CD4-positive, alpha-beta T cell treated with Interleukin-15 for 1 hour (primary cell): Measurements from ENCODE around the gene RNF13.
"Not testable (repeated sequence)": the region's sequence is repeated elsewhere in the genome, so short reads cannot be mapped to it uniquely, and the experiment has no call there.

Experiments
- DNase-seq: peaks from one replicate; pipeline ENCODE4 v3.0.0-alpha.2; 2020

Gene RNF13

DNA sequence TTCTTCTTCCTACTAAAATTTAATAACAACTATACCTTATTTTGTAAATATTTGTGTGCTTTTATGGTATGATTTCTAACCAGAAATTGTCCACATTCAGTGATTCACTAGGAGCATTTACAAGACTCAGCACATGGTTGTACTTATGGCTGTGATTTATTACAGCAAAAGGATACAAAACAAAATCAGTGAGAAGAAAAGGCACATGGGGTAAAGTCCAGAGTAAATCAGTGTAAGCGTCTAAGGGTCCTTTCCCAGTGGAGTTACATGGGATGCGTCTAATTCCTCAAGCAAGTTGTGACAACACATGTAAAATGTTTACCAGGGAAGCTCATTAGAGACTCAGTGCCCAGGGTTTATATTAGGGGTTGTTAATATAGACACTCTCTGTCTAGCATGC, 31.1 kb downstream of the RNF13 start:
- no peak for DNase-seq

DNA sequence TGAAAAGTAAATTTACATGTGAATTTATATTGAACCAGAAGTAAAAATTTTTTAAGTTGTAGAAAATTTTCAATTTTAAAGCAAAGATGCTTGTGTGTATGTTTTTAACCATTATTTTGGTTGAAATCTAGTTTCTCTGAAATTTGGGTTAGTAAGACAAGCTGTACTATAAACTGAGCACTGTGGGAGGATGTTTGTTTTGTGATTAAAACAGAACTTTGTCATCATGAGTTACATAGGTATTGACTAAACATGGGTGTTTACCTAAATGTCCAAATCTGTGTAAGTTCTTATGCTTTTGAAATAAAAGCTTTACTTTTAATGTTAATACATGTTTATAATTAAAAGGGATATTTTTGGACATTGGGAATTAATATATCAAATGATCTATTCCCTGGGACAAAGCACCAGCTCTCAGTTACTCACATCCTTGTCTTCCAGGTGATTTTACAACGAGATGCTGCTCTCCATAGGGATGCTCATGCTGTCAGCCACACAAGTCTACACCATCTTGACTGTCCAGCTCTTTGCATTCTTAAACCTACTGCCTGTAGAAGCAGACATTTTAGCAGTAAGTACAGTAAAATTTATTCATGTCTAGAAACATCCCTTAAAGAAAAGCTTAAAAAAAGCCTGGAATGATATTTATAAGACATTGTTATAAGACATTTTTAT, 32.7 kb downstream of the RNF13 start:
- no peak for DNase-seq

DNA sequence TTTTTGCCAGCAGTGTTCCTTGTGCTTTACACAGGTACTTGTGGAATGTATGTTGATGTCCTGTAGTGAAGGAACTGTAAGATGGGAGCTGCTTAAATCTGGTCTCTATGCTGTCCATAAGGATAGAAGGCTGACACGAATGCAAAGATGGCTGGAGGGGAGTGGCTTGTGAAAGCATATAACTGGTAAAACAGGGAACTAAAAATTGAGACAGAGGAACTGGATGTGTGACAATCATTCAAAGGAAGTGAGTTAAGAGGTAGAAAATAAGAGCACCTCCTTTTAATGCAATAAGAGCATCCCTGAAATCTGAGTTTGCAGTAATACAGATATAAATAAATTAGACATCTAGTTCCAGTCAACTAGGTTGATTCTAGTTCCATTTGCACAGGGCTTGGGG, 35.2 kb downstream of the RNF13 start:
- DNase-seq = no peak

DNA sequence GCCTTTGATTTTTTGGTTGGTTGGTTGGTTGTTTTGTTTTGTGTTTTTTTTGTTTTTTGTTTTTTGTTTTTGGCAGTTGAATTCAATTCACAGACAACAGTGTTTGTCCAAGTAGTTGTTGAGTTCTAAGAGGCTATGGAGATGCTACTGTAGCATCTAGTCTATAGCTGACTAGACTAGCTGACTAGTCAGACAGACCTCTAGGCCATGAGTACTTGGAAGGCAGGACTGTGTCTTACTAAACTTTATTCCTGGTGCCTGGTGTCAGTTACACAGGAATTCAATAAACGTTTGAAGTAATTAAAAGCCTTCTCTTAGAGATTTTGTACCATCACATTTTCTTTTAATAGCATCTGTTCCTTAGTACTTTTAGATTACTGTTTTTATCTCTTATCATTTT, 35.7 kb downstream of the RNF13 start:
- no peak for DNase-seq

DNA sequence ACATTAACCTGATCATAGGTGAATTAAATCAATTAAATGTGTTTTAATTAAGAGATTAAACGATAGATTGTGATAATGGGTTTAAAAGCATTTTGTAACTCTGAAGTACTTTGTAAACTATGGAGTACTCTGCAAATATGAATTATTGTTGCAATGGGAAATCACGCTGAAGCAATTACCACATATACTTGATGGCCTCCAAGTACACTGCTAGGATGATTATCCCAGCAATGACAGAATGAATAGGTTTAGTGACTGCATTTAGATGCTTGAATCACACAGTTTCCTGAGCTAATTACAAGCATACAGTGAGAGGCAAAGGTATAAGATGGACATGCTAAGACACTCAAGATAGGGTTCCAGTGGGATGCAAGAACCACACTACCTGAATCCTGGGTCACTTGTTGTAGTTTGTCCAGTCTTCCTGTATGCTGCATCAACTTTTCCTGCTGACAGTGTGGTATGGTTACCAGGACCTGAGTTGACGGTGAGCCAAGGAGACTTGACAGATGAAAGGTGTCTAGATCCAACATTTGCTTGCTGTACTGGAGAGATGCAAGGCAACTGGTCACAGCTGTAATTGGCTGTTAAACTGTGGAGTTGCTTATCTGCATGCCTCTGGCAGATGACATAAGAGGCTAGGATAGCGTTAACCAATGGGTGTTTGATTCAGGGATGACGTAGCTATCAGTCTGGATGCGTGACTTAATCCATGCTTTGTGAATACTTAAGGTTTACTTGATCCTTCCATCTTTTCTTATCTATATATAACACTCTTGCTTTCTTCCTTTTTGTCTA, 38.0 kb downstream of the RNF13 start:
- DNase-seq = no peak

DNA sequence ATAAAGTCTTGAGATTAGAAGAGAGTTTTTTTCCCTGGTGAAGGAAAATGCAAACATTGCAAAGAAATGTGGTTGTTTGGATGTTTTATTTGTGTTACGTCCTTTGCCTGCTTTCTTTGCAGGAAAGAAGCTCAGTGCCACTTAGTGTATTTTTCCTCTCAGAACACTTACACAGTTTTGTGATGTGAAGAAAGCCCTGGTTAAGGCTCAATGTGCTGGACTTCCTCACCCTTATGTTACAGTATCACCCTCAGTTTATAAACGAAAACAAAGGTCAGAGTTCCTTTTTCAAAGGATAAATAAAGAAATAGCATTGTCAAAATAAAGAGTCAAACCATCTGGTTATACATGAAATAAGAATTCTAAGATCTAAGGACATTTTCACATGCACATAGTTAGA, 45.9 kb downstream of the RNF13 start:
- DNase-seq = no peak

DNA sequence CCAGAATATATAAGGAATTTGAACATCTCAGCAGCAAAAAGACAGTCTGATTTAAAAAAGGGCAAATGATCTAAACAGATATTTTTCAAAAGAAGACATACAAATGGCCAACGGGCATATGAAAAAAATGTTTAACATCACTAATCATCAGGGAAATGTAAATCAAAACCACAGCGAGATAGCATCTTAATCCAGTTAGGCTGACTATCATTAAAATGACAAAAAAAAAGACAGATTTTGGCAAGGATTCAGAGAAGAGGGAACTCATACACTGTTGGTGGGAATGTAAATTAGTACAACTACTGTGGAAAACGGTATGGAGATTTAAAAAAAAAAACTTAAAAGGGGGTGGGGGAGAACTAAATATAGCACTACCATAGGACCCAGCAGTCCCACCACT, 47.9 kb downstream of the RNF13 start:
- no peak for DNase-seq

DNA sequence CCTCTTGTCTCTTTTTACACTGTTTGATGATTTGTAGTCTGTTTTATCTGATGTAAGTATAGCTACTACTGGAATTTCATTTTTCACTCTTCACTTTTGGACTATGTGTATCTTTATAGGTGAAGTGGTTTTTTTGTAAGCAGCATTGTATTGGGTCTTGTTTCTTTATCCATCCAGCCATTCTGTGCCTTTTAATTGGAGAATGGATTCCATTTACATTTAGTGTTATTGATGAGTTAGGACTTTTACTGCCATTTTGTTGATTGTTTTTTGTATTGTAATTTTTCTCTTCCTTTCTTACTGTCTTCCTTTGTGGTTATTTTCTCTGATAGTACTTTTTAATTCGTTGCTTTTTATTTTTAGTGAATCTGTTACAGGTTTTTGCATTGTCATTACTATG, 54.5 kb downstream of the RNF13 start:
- no peak for DNase-seq

DNA sequence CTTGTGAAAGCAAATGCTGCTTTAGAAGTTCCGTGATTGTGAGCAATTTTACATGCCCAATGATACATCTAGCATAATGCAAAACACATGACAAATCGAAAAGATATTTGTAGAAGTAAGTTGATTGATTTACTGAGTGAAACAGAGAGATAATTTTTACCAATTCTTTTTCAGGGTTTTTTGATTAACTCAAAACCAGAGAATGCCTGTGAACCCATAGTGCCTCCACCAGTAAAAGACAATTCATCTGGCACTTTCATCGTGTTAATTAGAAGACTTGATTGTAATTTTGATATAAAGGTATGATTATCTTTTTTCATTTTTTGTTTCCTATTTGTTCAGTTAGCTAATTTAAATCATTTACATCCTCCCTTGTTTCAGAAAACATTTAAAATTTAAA, 58.8 kb downstream of the RNF13 start:
- no peak for DNase-seq

DNA sequence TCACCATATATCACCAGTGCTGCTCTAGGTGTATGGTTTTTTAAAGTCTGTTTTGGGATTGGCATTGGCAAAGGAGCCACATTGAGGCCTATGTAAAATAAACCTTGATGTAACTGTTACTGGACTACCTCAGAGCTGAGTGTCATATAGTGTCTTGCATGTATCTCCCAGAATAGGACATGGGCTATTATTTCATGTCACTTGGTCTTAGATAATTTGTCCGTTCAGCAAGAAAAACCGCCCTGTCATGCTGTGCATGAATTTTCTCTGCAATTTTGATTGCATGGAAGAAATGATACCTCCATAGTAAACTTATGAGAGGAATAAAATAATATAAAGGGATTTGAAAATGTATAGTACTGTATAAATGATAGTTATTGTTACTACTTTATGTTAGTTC, 59.6 kb downstream of the RNF13 start:
- DNase-seq = no peak

DNA sequence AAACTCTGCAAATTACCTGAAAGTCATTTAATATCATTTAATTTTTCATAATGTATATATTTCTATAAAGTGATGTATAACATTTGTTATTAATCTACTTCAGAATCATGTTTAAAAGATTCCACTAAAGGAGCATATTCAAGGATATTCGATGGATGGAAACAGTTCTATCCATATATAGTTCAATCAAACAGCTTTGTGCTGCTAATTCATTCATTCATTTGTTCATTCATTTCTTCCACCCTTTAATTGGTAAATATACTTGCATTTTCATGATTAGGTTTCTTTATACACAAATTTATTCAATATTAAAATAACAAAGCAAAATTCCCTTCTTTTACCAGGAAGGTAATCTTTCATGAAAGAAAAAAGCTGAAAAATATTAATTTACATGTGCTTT, 64.7 kb downstream of the RNF13 start:
- no peak for DNase-seq

DNA sequence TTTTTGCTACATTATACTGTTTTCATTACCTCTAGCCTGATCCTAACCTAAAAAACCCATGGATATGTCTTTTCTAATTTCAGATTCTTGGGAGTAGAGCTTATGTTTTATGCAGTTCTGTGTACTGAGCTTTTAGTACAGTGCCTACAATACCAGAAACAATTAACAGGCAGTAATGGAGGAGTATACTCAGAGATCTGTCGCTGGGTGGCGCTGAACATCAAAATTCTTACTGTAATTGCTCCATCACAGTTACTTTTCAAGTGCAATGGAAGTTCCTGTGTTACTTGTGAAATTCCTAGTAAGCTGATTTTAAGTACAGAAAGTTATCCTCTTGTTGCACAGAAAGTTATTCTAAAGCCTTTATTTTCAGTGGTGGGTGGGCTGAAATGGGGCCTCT, 66.9 kb downstream of the RNF13 start:
- no peak for DNase-seq

DNA sequence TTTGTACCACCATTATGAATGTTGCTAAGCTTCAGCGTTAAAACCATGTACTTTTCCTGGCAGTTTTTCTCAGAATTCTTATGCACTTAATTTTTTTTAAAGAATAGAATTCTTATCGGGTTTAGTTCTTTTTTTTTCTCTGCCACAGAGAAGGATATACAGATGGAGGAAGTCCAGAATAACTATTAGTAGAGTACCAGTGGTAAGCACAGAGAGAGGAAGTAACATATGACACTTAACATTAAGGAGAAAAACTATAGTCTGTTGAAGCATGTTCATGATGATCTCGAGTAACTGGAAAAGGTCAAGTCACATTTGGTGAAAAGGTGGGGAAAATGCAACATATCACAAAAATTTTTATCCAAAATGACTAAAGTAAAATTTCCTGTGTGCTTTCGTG, 68.9 kb downstream of the RNF13 start:
- no peak for DNase-seq

DNA sequence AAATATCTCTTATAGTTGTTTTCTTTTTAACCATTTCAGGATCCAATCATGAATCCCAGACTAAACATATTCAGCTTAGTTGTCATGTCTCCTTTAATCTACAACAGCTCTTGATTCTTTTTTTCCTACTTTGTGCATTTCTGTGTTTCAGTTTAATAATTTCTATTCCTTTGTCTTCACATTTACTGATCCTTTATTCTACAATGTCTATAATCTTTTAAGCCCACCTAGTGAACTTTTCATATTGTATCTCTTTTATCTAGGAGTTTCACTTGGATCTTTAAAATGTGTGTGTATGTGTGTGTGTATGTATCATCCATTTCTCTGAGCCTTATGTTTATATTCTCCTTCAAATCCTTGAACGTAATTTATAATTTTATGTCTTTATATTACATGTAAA, 70.1 kb downstream of the RNF13 start:
- DNase-seq = no peak

DNA sequence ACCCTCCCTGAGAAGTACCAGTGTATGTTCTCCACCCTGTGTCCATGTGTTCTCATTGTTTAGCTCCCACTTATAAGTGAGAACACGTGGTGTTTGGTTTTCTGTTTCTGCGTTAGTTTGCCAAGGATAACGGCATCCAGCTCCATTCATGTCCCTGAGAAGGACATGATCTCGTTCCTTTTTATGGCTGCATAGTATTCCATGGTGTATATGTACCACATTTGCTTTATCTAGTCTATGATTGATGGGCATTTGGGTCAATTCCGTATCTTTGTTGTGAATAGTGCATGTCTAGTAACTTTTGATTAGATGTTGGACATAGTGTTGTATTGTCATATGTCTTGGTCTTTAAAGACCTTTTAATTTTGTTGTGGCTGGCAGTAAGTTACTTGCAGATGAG, 70.8 kb downstream of the RNF13 start:
- not testable (repeated sequence) for DNase-seq

DNA sequence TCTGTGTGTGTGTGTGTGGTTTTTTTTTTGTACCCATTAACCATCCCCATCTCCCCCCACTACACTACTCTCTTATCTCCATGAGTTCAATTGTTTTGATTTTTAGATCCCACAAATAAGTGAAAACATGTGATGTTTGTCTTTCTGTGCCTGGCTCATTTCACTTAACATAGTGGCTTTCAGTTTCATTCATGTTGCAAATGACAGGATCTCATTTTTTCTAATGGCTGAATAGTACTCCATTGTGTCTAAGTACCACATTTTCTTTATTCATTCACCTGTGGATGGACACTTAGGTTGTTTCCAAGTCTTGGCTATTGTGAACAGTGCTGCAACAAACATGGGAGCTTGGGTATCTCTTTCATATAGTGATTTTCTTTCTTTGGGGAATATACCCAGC, 71.8 kb downstream of the RNF13 start:
- not testable (repeated sequence) for DNase-seq

DNA sequence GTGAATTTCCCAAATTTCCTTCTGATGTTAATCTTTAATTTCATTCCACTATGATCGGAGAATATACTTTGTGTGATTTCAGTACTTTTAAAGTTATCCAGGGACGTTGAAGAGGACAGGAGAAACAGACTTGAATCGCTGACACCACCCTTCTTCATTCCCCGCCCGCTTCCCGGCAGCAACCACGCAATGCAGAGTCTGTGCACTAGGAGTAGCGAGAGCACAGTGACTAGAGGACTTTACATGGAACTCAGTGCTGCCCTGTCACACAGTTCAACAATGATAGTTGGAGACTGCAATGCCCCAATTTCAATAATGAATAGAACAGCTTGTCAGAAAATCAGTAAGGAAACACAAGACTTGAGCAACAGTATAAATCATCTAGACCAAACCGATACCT, 73.9 kb downstream of the RNF13 start:
- no peak for DNase-seq

DNA sequence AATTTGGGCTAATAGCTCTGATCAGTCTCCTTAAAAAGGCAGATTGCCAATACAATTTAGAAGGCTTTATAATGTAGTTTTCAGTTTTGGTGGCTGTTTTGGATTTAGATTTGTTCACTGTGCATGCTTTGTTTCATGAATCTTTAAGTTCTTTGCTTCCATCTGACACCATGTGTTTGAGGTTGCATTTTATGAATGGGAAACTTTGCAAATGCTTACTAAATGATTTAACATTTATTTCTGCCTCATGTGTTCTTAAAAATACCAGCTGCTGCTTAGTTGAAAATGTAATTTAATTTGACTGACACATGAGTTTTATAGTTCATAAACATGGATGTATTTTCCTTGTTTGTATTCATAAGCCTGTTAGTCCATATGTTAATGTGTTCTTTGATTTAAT, 78.6 kb downstream of the RNF13 start:
- DNase-seq = no peak

DNA sequence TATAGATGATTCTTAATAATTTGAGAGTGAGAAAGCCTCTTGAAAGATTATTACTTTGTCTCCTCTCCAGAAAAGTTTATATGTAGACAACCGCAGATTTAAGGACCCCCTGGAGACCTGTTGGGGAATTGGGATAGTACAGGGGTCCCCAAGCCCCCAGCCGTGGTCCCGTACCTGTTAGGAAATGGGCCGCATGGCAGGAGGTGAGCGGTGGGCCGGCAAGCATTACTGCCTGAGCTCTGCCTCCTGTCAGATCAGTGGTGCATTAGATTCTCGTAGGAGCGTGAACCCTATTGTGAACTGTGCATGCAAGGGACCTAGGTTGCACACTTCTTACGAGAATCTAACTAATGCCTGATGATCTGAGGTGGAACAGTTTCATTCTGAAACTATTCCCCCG, 79.4 kb downstream of the RNF13 start:
- no peak for DNase-seq

DNA sequence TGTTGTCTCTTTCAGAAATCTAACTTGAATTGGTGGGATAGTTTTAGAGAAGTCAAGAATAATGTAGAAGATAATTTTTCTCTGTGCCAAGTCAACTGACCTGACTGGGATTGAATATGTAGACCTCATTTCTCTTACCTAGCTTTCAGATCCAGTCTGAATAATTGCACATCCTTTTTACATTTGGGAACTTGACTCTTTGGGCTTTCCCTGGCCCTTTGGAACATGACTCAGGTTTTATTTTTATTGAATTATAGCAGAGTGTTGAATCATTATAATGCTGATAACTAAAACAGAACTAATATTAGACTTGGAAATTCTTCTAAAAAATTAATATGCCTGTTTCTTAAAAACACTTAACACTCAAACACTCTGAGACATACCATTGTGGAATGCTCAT, 81.2 kb downstream of the RNF13 start:
- no peak for DNase-seq

DNA sequence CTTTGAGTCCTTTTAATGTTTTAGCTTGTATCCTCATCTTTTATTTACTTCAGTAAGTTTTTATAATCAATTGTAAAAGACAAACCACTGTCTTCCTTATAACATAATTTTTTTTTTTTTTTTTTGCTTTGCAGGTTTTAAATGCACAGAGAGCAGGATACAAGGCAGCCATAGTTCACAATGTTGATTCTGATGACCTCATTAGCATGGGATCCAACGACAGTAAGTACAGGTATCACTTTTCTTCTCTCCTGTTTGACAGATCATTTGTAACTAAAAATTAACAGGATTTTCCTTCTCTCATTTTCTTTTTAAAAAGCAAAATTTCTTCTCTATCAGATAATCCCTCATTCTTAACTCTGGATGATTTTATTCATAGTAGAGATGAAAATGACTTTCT, 82.3 kb downstream of the RNF13 start:
- DNase-seq = no peak

DNA sequence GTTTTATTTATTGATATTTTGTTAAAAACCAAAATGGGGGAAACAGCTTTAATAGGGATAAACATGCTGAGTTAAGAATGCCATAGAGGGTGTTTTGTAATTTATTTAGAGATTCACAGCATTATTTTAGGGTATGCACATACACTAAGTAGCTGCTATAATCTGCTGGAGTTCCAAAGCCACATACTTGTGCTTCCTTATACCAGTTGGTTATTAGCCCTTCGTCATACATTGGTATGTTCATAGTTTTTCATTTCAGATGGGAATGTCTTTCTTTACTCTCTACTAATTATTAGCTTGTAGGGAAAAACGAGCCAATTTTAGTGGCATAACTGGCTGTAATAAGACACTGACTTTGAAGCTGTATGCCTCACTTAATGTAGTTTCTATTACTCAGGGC, 82.8 kb downstream of the RNF13 start:
- no peak for DNase-seq

DNA sequence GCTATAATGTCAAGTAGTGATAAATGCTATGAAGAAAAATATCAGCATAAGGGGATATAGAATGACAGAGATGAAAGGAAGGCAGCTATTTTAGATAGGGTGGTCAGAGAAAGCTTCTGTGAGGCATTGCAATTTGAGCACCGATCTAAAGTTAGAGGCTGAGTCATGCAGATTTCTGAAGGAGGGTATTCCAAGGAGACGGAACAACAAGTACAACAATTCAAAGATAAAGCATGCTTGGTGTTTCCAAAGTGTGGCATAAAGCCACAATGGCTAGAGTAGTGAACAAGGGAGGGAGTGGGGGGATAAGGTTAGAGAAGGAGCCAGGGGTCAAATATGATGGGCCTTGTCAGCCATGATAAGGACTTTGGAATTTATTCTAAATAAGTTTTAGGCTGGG, 85.8 kb downstream of the RNF13 start:
- DNase-seq = no peak

DNA sequence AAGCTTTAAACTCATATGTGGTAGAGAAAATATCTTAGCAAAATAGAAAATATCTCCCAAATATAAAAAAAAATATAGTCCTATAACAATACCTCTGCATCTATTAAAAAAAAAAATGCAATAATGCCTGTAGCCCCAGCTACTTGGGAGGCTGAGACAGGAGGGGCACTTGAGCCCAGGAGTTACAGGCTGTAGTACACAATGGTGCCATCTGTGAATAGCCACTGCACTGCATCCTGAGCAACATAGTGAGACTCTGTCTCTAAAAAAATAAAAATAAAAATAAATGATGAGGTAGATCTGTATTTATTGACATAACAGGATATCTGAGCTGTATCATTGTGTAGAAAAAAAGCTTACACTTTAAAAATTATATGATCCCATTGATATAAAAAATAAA, 87.3 kb downstream of the RNF13 start:
- DNase-seq = no peak

DNA sequence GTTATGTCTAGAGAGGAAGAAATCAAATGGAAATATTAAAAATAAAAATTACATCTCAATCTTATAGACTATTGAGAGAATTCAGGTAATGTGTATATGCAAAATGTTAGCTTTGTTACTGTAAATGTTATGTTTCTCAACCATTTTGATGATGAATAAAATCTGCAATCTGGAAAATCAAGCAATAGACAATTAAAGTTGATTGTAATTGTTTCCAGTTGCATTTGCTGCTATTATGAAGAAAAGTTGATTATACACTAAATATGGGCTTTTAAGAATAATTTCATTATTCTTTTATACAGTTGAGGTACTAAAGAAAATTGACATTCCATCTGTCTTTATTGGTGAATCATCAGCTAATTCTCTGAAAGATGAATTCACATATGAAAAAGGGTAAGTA, 88.8 kb downstream of the RNF13 start:
- DNase-seq = no peak
